ENCODE results near the gene AKAP8L.
"Not testable (repeated sequence)": the region's sequence is repeated elsewhere in the genome, so short reads cannot be mapped to it uniquely, and the experiment has no call there.

The AKAP8L gene

GRCh38 chr19:15341328-15341727, 77.5 kb downstream of the AKAP8L start:
- DNase-seq: not testable (repeated sequence)

GRCh38 chr19:15340086-15340485, 78.7 kb downstream of the AKAP8L start:
- no peak for DNase-seq

- DNase-seq: no peak
Observed at GRCh38 chr19:15337202-15337601, 81.6 kb downstream of the AKAP8L start.

- DNase-seq: not testable (repeated sequence)
Observed at GRCh38 chr19:15335992-15336391, 82.8 kb downstream of the AKAP8L start.

GRCh38 chr19:15332311-15332996, 86.3 kb downstream of the AKAP8L start, which contains the start of gene BRD4:
BRD4 (minus strand) TSS chr19:15332539; CDS start chr19:15273099, 59,440 bp downstream.
- DNase-seq: peak; percentile 60

GRCh38 chr19:15331419-15332310, 87.1 kb downstream of the AKAP8L start:
- peak; percentile 43 for DNase-seq

- DNase-seq: peak; percentile 40
Observed at GRCh38 chr19:15330801-15331418, 87.9 kb downstream of the AKAP8L start.

All from CD4-positive, alpha-beta T cell treated with Interleukin-4 for 4 hours (primary cell).